H1 (cell line): ENCODE data around the gene RAB44.

ENCODE experiments used
- BRCA1 ChIP-seq: IDR thresholded peaks from 2 replicates; pipeline ENCODE4 v1.6.1; 2012; ENCODE audit warnings: low read depth, low read length, improper control_type of control experiment
- EP300 ChIP-seq, 2 experiments: IDR thresholded peaks; 1 replicate in 1 of 2; 2 replicates in 1 of 2; pipeline ENCODE4 v1.6.1; 2011 to 2012; ENCODE audit warnings: low read depth in 2 of 2, low read length in 2 of 2, mild to moderate bottlenecking in 2 of 2, borderline replicate concordance in 1 of 2, inconsistent platforms in 1 of 2, moderate library complexity in 1 of 2
- POLR2A ChIP-seq, 2 experiments: IDR thresholded peaks; 1 replicate in 1 of 2; 2 replicates in 1 of 2; pipeline ENCODE4 v1.6.1; 2011; ENCODE audit warnings: low read depth in 2 of 2, low read length in 2 of 2, mild to moderate bottlenecking in 2 of 2; ENCODE audit errors: control extremely low read depth in 1 of 2
- POLR2AphosphoS5 ChIP-seq: IDR thresholded peaks from 2 replicates; pipeline ENCODE4 v1.6.1; 2011; ENCODE audit warnings: low read depth, low read length
- RNF2 ChIP-seq: fragments of 200-900, 300-1000 bp; sonication (generic); IDR thresholded peaks from 2 replicates; pipeline ENCODE4 v1.7.1; 2016; ENCODE audit warnings: borderline replicate concordance, low read depth, mild to moderate bottlenecking, antibody characterized with exemption, low read length; ENCODE audit not compliant: poor library complexity, severe bottlenecking; ENCODE audit errors: missing control alignments
- TF ChIP-seq, protein P1 (sequence below): IDR thresholded peaks from 2 replicates; pipeline ENCODE4 v1.6.1; 2012; ENCODE audit warnings: inconsistent platforms

- no peak for TF ChIP-seq RNF2
- TF ChIP-seq, protein P1, sequence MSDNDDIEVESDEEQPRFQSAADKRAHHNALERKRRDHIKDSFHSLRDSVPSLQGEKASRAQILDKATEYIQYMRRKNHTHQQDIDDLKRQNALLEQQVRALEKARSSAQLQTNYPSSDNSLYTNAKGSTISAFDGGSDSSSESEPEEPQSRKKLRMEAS: no peak
- TF ChIP-seq EP300 (IDR thresholded peaks at IDR 0.05; ENCODE audit: borderline replicate concordance in 1 of 2, low read depth in 2 of 2, low read length in 2 of 2): no peak
- TF ChIP-seq POLR2A (IDR thresholded peaks at IDR 0.05; ENCODE audit: control extremely low read depth in 1 of 2, low read depth in 2 of 2, low read length in 2 of 2): no peak
- TF ChIP-seq BRCA1: peak; percentile 10; the same call in 1 of the 2 replicates
- no peak for TF ChIP-seq POLR2AphosphoS5
These were observed 68.2 kb downstream of the RAB44 start for GRCh38 chr6:36765594-36766398.
